GM23338 (cell line): ENCODE data around the gene WDR77.

Experiments
- ETS1 ChIP-seq: IDR thresholded peaks from 2 replicates; pipeline ENCODE4 v1.6.1; 2016; ENCODE audit warnings: antibody characterized with exemption
- EZH2 ChIP-seq: fragments of 200-600 bp; sonication (generic); IDR thresholded peaks from one replicate; pipeline ENCODE4 v1.8.0; 2017; ENCODE audit warnings: antibody characterized with exemption, mild to moderate bottlenecking, low read depth; ENCODE audit not compliant: unreplicated experiment
- EZH2phosphoT487 ChIP-seq: fragments of 200-600 bp; sonication (generic); IDR thresholded peaks from one replicate; pipeline ENCODE4 v1.8.1; 2018; ENCODE audit warnings: antibody characterized with exemption; ENCODE audit not compliant: unreplicated experiment
- POLR2AphosphoS5 ChIP-seq: IDR thresholded peaks from 2 replicates; pipeline ENCODE4 v1.6.1; 2016; ENCODE audit warnings: antibody characterized with exemption, low read depth
- TF ChIP-seq, protein P1 (sequence below), 2 experiments: fragments of 200-600 bp in 1 of 2; sonication (generic) in 1 of 2; conservative IDR thresholded peaks; 2 replicates each; pipeline versions ENCODE4 v1.5.1 to v1.6.1; 2016 to 2017; ENCODE audit warnings: antibody characterized with exemption in 2 of 2, low read depth in 2 of 2, mild to moderate bottlenecking in 2 of 2, moderate library complexity in 1 of 2
- TF ChIP-seq, protein P2 (sequence below): IDR thresholded peaks from one replicate; pipeline ENCODE4 v1.6.1; 2018; ENCODE audit warnings: antibody characterized with exemption; ENCODE audit not compliant: unreplicated experiment

DNA sequence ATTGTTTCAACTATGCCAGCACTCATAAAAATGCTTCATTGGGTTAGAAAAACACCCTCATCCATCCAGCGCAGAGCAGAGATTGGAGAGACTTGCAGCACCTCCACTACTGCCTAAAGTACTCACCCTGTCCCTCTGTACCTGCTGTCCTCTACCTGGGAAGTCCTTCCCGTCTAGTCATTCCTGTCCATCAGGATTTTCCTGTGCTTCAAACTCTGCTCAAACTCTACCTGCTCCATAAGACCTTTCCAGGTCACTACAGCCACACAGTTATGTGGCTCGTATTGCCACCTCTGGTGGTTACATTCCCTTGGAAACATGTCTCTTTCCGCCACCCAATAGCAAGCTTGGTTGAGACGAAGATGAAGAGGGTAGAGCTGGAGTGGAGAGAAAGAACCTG, 28.7 kb downstream of the WDR77 start:
- TF ChIP-seq, protein P1, sequence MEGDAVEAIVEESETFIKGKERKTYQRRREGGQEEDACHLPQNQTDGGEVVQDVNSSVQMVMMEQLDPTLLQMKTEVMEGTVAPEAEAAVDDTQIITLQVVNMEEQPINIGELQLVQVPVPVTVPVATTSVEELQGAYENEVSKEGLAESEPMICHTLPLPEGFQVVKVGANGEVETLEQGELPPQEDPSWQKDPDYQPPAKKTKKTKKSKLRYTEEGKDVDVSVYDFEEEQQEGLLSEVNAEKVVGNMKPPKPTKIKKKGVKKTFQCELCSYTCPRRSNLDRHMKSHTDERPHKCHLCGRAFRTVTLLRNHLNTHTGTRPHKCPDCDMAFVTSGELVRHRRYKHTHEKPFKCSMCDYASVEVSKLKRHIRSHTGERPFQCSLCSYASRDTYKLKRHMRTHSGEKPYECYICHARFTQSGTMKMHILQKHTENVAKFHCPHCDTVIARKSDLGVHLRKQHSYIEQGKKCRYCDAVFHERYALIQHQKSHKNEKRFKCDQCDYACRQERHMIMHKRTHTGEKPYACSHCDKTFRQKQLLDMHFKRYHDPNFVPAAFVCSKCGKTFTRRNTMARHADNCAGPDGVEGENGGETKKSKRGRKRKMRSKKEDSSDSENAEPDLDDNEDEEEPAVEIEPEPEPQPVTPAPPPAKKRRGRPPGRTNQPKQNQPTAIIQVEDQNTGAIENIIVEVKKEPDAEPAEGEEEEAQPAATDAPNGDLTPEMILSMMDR (conservative IDR thresholded peaks at IDR 0.05; ENCODE audit: low read depth in 2 of 2): no peak
- TF ChIP-seq EZH2: no peak
- TF ChIP-seq, protein P2, sequence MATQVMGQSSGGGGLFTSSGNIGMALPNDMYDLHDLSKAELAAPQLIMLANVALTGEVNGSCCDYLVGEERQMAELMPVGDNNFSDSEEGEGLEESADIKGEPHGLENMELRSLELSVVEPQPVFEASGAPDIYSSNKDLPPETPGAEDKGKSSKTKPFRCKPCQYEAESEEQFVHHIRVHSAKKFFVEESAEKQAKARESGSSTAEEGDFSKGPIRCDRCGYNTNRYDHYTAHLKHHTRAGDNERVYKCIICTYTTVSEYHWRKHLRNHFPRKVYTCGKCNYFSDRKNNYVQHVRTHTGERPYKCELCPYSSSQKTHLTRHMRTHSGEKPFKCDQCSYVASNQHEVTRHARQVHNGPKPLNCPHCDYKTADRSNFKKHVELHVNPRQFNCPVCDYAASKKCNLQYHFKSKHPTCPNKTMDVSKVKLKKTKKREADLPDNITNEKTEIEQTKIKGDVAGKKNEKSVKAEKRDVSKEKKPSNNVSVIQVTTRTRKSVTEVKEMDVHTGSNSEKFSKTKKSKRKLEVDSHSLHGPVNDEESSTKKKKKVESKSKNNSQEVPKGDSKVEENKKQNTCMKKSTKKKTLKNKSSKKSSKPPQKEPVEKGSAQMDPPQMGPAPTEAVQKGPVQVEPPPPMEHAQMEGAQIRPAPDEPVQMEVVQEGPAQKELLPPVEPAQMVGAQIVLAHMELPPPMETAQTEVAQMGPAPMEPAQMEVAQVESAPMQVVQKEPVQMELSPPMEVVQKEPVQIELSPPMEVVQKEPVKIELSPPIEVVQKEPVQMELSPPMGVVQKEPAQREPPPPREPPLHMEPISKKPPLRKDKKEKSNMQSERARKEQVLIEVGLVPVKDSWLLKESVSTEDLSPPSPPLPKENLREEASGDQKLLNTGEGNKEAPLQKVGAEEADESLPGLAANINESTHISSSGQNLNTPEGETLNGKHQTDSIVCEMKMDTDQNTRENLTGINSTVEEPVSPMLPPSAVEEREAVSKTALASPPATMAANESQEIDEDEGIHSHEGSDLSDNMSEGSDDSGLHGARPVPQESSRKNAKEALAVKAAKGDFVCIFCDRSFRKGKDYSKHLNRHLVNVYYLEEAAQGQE: no peak
- no peak for TF ChIP-seq ETS1
- TF ChIP-seq POLR2AphosphoS5: no peak
- no peak for TF ChIP-seq EZH2phosphoT487
